GM12873 (cell line): ENCODE measurements around the gene MGAT5.

Source experiments
- TF ChIP-seq, protein P1 (sequence below): IDR thresholded peaks from 2 replicates; pipeline ENCODE4 v1.5.1; 2012; ENCODE audit warnings: low read depth, mild to moderate bottlenecking, moderate library complexity, low read length, control low read depth; ENCODE audit not compliant: insufficient read depth; ENCODE audit errors: missing control alignments

The MGAT5 gene

DNA sequence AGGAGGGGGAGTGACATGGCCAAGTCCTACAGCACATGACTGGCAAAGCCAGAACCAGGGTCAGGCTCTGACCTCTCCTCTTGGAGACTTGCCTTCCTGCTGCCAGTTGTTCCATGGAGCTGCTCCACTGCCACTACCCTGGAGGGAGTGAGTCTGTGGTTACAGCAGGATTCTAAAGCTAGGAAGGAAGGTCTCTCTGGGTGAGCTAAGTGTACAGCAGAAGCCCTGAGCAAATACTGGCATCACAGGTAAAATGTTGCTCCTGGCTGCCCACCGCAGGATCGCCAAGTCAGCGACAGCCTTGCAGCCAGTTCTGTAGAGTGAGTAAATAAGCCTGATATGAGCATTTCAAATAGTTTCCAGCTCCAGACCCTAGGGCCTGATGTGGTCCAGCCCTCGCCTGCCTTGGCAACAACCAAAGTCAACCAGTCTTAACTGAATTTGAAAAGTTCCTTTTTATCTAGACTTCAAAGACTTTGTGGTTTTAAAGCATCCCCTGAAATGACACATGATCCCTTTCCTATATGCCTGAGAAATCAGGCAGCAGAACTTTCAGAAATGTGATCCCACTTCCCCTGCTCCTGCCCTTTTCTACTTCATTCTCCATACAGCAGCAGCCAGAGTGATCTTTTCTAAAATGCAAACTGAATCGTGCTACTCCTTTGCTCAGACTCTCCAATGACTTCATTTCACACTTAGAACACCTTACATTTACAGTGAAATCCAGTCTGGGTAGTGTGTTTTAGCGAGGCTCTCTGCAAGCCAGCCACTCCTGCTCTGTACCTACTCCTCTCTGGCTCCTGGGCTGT is 114.3 kb downstream of the MGAT5 start:
- TF ChIP-seq, protein P1, sequence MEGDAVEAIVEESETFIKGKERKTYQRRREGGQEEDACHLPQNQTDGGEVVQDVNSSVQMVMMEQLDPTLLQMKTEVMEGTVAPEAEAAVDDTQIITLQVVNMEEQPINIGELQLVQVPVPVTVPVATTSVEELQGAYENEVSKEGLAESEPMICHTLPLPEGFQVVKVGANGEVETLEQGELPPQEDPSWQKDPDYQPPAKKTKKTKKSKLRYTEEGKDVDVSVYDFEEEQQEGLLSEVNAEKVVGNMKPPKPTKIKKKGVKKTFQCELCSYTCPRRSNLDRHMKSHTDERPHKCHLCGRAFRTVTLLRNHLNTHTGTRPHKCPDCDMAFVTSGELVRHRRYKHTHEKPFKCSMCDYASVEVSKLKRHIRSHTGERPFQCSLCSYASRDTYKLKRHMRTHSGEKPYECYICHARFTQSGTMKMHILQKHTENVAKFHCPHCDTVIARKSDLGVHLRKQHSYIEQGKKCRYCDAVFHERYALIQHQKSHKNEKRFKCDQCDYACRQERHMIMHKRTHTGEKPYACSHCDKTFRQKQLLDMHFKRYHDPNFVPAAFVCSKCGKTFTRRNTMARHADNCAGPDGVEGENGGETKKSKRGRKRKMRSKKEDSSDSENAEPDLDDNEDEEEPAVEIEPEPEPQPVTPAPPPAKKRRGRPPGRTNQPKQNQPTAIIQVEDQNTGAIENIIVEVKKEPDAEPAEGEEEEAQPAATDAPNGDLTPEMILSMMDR, result no peak

DNA sequence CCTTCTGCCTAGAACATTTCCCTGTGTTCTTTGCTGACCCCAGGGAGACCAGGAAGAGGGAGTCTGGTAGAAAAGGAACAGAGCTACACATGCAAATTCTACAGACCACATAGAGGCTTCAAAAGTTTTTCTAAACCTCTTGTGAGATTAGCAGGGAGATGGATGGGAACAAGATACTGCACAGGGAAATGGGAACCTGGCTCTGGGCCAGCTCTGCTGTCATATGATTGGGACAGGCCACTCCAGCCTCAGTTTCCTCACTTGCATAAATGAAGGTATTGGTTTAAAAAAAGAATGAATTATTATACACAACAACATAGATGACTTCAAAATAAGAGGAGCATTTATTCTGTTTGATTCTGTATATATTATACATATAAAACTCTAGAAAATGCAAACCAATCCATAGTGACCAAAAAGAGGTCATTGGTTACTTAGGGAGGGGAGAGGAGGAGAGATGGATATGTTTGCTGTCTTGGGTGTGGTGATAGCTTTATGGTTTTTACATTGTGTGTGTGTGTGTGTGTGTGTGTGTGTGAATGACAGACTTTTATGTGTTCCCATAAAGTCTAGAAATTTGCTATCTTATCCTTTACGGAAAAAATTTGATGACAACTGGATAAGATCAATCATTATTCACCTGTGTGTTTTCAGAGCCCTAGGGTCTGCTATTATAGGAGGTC is 115.5 kb downstream of the MGAT5 start:
- TF ChIP-seq, protein P1, result no peak

DNA sequence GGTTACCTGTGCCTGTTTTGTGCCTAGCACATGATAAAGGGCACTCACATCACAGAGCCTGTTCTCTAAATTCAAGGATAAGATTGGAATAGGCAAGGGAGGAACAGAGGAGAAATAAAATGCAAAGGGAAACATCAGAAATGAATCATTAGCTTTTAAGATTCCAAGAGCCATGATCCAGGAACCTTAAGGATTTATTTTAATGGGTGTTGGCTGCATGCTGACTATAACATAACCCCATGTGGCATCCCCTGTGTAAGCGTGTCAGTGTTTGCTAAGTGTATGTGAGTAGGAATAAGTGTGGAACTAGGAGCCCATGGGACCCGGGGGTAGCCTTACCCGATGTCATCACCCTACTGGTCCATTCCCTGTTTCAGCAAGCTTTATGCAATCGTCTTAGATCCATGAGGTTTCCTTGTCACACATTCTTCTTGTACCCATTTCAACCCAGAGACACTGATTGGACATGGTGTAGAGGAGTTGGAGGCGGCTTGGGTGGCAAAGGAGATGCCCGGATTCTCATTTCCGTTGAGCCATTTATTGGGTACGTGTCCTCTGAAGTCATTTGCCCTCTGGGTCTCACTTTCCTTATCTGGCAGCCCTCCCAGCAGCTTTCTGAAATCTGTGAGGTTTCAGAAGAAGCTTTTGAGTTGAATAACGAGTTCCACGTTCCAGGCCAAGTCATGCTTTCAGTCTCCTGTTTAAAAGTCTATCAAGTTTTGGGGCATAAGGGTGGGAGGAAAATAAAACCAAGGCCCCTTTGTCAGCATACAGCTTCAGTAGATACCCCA is 117.0 kb downstream of the MGAT5 start:
- TF ChIP-seq, protein P1, result no peak

DNA sequence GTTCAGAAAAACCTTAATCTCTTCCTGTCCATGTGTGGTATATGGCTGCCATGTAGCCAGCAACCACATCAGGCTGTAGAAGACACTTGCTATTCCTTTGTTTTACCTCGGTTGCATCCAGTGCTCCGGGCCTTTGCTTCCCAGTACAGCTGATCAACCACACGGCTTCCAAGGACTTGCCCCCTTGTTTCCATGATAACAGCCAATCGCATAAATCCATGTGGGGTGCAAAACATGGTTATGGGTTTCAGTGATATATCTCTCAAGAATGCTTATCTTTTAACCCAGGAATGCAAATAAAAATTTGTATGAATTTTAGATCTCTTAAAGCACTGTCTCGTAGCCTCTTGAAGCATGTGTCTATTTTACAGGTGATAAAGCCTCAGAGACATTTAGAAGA is 118.3 kb downstream of the MGAT5 start:
- TF ChIP-seq, protein P1, result no peak

DNA sequence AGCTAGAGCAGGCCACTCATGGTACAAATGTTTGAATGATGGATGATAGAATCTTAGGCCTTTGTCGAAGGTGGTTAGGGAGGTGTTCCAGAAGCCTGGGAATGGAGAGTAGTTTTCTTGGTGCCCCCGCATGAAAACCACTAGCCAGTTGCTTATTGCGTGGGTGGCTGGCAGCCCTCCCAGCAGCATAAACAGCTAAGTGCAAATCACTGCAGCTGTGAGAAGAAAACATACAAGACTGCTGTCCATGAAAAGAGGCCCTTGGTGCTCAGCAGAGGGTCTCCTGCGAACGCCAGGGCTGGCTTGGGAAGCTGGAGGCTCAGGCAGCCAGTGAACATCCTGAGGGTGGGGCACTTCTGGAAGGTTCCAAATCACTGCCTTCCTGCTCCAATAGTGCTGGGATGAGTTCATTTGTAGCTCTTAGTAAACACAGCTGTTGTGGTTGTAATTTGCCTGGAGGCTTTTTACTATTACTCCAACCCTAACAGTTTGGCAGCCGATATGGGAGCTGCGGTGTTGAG is 118.8 kb downstream of the MGAT5 start:
- TF ChIP-seq, protein P1, result no peak

DNA sequence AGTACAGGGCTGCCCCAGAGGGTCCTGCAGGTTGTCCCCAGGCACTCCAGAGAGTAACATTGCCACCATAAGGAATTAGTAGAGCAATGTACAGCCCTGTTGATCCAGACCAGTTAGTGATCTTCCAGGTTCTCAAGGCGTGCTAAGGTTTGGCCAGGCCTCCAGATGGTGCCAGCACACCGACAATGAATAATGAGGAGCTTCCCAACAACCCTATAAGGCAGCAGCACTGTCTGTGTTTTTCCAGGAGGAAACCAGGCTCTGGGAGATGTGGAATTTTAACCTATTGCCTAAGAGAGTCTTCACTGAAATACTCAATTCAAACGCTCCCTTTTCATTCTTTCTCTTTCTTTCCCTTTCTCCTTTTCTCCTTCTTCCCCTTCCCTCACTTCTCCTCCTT is 122.1 kb downstream of the MGAT5 start:
- TF ChIP-seq, protein P1, result no peak

DNA sequence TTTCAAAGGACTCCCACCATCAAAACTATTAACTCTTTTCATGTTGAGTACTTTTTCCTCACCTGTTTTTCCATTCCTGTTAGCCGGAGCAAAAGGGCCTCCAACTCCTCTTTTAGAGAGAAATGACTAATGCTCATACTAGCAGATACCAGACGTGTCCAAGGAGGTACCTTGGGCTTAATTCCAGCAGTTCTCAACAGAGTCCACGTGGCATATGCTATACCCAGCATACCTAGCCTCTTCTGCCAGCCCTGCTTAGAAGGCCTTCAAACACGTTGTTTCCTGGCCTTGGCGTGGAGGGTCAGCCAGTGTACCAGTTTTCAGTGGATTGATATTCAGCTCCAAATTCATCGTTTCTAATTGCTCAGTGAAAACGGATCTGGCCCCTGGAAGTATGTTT is 123.9 kb downstream of the MGAT5 start:
- TF ChIP-seq, protein P1, result no peak
